HG02763 (cell line): ENCODE data around the gene MAP9.
"Not testable (repeated sequence)": the region's sequence is repeated elsewhere in the genome, so short reads cannot be mapped to it uniquely, and the experiment has no call there.

ENCODE experiments used
- ATAC-seq: cut with Tn5 transposase; IDR thresholded peaks from one replicate; pipeline ENCODE4 v1.9.1; 2021; ENCODE audit warnings: mild to moderate bottlenecking, moderate library complexity; ENCODE audit not compliant: unreplicated experiment

Gene MAP9

GRCh38 chr4:155353923-155354540 lies 22.7 kb downstream of the MAP9 start:
- peak; percentile 96 for ATAC-seq

- ATAC-seq: no peak
These were observed 34.6 kb downstream of the MAP9 start for GRCh38 chr4:155342142-155342541.

GRCh38 chr4:155339999-155340398 lies 36.8 kb downstream of the MAP9 start:
- no peak for ATAC-seq

- ATAC-seq: no peak
These were observed 37.2 kb downstream of the MAP9 start for GRCh38 chr4:155339588-155339987.

GRCh38 chr4:155338196-155338595 lies 38.6 kb downstream of the MAP9 start:
- ATAC-seq: no peak

- ATAC-seq: no peak
These were observed 40.5 kb downstream of the MAP9 start for GRCh38 chr4:155336242-155336641.

GRCh38 chr4:155331478-155331877 lies 45.3 kb downstream of the MAP9 start:
- ATAC-seq: no peak

GRCh38 chr4:155322782-155323181 lies 54.0 kb downstream of the MAP9 start:
- ATAC-seq: no peak

GRCh38 chr4:155321006-155321405 lies 55.8 kb downstream of the MAP9 start:
- no peak for ATAC-seq

GRCh38 chr4:155319516-155319915 lies 57.2 kb downstream of the MAP9 start:
- ATAC-seq: no peak

- ATAC-seq: not testable (repeated sequence)
These were observed 64.7 kb downstream of the MAP9 start for GRCh38 chr4:155312027-155312426.

GRCh38 chr4:155307731-155308277 lies 69.0 kb downstream of the MAP9 start:
- ATAC-seq: no peak

GRCh38 chr4:155305619-155306018 lies 71.1 kb downstream of the MAP9 start:
- no peak for ATAC-seq

- ATAC-seq: no peak
These were observed 72.4 kb downstream of the MAP9 start for GRCh38 chr4:155304375-155304774.

- no peak for ATAC-seq
These were observed 77.7 kb downstream of the MAP9 start for GRCh38 chr4:155299103-155299502.
